M059J (cell line): ENCODE results near the gene CACNA2D2. TPM values are rescaled to one million over a fixed set of nuclear protein-coding genes. Genes with fewer than 3 reads are reported as not detected.

Source experiments
- DNase-seq: peaks from one replicate; pipeline ENCODE4 v3.0.0-alpha.2; 2012; ENCODE audit warnings: low read depth
- total RNA-seq: library from RNA; depleted of rRNA; stranded (reverse); fragments of >200 nt; shearing (Covaris generic); gene quantifications from 2 replicates; pipeline ENCODE4 v1.2.3, GENCODE V29; 2014

CACNA2D2 gene
- total RNA-seq, 1 experiment from 2014 or later, result not detected

DNA sequence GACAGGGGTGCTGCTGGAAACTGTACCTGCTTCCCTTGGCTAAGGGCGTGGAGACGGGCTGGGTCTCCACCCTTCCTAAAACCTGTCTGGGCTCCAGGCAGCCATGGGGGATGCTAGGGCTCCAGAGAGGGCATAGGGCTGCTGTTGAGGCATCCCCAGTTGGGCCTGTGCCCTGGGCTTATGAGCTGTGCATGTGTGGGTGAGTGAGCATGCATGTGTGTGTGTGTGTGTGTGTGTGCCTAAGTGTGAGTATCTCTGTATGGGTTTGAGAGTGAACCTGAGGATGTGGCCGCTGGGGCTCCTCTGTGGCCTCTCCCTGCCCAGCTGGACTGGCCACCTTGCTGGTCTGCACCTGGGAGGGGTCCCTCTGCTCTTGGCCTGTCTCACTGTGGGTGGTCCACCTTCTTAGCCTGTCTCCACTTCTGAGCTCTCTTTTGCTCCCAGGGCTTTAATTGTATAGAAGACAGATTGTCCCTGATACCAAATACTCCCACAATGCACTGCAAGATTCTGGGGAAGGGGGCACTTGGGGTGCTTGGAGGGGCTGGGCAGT lies 132.2 kb downstream of the CACNA2D2 start:
- DNase-seq, result no peak

DNA sequence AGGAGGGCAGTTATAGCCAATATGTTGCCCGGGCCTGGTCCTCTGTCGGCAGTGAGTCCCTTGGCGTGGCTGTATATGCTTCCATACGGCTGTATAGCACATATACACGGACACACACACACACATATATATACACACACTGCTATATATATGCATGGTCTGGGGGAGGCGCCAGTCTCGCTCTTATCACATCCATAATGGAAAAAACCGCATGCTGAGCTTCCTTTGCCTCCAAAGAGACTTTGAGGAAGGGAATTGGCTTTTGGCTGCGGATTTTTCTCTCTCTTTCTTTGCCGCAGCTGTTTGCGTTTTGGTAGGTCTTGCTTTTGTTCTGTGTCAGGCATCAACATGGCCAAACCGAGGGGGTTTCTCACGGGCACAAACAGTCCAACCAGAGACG lies 132.8 kb downstream of the CACNA2D2 start:
- DNase-seq, result peak; percentile 31

GRCh38 chr3:50369012-50369670 lies 134.3 kb downstream of the CACNA2D2 start:
- no peak for DNase-seq

DNA sequence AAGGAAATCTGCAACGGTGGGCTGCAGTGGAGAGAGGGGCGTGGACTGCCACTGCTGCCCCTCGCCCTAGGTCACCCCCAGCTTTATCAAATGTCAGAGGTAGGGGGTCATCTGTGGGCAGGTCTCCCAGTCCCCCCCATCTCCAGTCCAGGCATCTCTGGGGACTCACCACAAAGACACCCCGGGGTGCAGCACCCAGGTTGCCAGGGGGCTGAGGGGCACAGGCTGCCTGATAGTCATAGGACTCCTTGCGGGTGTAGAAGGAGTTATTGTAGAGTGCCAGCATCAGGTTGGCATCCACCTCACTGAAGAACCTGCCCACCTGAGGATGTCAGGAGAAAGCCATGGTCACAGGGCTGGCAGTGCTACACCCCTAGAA lies 137.6 kb downstream of the CACNA2D2 start:
- no peak for DNase-seq

DNA sequence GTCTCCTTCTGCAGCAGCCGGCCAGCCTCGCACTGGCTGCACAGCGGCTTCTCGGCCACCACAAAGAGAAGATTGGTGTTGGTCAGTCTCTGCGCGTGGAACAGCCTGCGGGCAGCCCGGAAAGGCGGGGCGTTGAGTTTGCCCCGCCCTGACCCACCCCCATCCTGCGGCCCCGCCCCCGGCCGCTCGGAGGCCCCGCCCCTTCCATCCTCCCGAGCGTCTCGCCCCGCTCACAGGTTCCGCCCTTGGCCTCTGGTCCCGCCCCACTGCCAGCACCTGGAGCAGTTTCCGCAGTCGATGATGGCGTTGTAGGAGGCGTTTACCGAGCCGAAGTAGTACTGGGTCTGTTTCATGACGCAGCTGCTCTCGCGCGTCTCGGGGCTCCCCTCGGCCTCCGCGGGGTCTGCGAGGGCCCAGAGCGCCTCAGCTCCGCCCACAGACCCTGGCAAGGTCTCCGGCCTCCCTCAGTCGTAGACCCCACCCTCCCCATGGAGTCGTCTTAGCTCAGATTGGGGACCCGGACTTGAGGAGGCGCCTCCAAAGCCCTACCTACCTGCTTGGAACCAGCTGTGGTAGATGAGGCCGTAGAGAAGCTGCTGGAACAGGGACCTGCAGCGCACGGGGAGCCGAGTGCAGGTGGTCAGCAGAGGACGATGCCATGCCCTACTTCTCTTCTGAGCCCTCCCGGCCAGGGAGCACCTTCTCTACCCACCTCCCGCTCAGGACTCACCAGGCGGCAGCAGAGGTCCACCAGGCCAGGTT lies 138.2 kb downstream of the CACNA2D2 start:
- no peak for DNase-seq

GRCh38 chr3:50364573-50365079 lies 138.8 kb downstream of the CACNA2D2 start:
- no peak for DNase-seq

- no peak for DNase-seq
Observed at GRCh38 chr3:50359760-50360110, 143.7 kb downstream of the CACNA2D2 start.

DNA sequence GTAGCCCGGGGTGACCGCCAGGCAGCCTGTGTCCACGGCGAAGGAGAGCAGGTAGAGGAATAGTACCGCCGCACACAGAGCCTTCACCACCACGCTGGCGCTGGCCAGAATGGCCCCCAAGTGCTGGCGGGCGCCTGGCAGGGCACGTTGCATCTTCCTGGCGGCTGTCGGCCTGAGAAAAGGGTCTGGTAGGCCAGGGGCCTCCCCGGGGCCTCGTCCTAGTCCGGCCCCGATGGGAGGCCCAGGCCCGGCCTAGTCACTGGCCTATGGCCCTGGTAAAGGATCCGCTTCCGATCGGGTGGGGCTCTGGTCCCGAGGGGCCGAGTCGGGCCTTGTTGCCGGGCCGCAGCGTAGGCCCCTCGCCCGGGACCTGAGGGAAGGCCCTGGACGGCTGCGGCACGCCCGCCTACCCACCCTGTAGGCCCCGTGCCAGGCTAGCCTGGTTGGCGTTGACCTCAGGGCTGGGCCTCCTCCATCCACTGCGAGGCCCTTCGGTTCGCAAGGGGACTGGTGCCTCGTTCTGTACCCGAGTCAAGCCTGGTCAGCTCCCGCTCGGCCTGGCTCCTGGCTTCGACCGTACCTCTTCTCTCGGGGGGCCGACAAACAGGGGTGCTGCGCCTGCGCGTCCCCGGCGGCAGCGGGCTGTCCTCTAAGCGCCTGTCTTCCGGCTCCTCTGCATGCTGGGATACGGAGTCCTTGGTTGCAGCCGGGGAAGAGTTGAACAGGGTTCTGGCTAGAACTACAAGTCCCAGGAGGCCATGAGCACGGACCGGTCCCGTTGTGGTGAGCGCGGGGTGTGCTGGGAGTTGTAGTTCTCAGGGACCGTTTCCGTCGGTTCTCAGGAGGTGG lies 144.3 kb downstream of the CACNA2D2 start, which contains the start of gene TMEM115:
Gene TMEM115, minus strand, starts transcription at position 611 of the 849 bp plus-strand sequence. Its CDS starts 458 bp downstream, at position 153.
- DNase-seq, result peak; percentile 97

DNA sequence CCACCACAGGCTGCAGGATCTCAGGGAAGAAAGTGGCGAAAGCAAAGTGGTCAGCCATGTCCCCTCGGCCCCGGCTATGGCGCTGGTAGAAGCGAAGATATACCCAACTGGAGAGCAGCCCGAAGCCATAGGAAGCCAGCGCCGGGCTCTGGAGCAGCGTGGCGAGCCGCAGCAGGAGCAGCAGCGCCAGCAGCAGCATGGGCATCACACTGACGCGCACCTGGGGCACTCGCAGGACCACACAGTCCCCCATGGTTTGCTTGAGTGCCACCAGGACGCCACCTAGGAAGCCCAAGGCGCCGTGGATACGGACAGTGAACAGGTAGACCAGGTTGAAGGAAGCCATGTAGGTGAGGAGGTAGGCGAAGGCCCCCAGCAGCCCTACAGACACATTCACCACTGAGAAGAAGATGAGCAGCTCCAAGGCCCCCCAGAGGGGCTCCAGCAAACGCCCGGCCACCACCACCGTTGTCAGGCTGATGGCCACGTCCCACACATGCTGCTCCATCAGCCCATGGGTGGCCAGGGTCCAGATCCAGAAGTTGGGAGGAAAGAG lies 145.0 kb downstream of the CACNA2D2 start:
- no peak for DNase-seq

- DNase-seq, result no peak
Observed at GRCh38 chr3:50357481-50357880, 146.0 kb downstream of the CACNA2D2 start.

DNA sequence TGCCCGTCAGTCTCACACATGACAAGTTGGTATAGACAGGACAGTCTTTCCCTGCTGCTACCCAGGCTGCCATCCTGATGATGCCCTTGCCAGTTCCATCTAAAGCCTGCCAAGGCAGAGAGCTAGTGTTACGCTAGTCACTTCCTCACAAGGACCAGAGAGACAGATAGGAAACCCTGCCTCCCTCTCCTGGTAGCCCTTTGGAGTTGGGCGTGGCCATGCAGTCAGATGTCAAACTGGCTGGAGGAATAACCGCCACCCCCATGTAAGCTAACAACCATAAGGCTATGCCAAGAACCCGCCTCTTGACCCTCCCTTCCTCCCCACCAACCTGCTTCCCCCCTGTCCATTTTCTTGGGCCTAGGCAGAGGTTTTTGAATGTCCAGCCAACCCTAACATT lies 146.9 kb downstream of the CACNA2D2 start:
- DNase-seq, result peak; percentile 39

- no peak for DNase-seq
Observed at GRCh38 chr3:50355829-50356552, 147.4 kb downstream of the CACNA2D2 start.

DNA sequence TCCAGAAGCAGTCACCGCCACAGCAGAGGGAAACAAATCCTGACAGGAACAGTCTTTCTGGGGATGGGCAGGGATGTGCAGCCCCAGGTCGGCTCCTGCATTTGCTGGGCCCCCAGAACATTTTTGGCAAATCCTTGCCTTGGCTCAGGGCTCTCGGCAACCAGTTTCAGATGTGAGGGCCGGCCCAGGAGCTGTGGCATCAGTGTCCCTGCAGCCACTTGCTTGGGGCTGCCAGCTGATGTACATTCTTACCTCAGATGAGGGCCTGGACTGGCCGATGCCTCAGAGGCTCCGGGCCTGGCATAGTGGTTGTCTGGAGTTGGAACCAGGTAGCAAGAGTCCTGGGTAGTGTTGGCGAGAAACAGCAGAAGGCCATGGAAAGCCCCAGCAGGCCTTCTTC lies 148.6 kb downstream of the CACNA2D2 start:
- no peak for DNase-seq

- DNase-seq, result no peak
Observed at GRCh38 chr3:50354186-50354764, 149.2 kb downstream of the CACNA2D2 start.

DNA sequence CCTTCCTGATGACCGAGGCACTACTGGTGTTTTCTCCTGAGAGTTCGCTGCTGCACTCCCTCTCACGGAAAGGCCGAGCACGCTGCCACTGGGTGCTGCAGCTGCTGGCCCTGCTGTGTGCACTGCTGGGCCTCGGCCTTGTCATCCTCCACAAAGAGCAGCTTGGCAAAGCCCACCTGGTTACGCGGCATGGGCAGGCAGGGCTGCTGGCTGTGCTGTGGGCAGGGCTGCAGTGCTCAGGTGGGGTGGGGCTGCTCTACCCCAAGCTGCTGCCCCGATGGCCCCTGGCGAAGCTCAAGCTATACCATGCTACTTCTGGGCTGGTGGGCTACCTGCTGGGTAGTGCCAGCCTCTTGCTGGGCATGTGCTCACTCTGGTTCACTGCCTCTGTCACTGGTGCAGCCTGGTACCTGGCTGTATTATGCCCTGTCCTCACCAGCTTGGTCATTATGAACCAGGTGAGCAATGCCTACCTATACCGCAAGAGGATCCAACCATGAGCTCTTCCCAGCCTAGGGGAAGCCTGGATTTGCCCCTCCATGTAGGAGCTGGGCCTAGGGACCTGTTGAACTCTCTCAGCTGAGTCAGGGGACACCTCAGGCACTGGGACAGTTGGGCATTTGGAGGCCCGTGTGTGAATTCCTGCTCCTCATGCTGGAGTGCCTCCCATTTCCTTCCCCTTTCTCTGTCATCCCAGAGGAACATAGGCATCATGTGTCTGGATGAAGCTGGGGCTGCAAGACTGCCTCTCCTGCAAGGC lies 150.0 kb downstream of the CACNA2D2 start:
- no peak for DNase-seq

DNA sequence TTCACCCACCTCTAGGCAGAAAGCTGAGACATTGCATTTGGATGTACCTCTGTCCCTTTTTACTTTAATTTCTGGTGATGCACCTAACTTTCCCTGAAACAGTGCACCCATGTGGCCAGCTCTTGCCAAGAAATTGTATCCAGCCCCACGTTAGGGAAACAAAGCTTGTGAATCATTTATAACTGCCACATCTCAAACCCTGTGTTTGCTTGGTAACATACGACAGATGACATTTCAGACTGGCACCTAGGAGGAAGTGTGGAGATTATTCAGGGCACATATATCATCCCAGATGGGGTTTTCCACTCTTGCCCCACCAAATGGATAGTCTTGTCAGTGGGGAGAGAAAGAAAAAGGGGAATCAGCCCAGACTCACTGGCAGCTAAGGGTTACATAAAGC lies 150.7 kb downstream of the CACNA2D2 start:
- peak; percentile 43 for DNase-seq

- no peak for DNase-seq
Observed at GRCh38 chr3:50351323-50351697, 152.1 kb downstream of the CACNA2D2 start.

- DNase-seq, result peak; percentile 91
Observed at GRCh38 chr3:50350527-50351322, 152.7 kb downstream of the CACNA2D2 start, which contains the start of the genes CYB561D2 and NPRL2. Gene CYB561D2, plus strand, starts transcription at chr3:50350862. Its CDS starts 572 bp downstream, at chr3:50351434. Gene NPRL2, minus strand, starts transcription at chr3:50350775. Its CDS starts 123 bp downstream, at chr3:50350652.

- DNase-seq, result no peak
Observed at GRCh38 chr3:50350213-50350526, 153.3 kb downstream of the CACNA2D2 start.
